ENCODE data around the gene SV2B. TPM values are rescaled to one million over a fixed set of nuclear protein-coding genes. Genes with fewer than 3 reads are reported as not detected.

SV2B gene
- polyA plus RNA-seq, 1 donor (not counting 4 experiments of a cell fraction or from before 2014, with no cell fraction given): 0.04 TPM

GRCh38 chr15:91122296-91122695 is 22.2 kb downstream of the SV2B start:
- Histone ChIP-seq H3K36me3 (ENCODE audit: control insufficient read depth in 2 of 2, extremely low read depth in 1 of 2, insufficient read depth in 2 of 2, low read length in 2 of 2) (no peaks in the 10 kb centered on the region), H3K9ac (ENCODE audit: control insufficient read depth, extremely low read depth, insufficient read depth, low read length) (no peak overlapping the region), H3K27me3 (ENCODE audit: control insufficient read depth, extremely low read depth, insufficient read depth, low read length) (no peaks in the 10 kb centered on the region), H3K79me2 (ENCODE audit: control insufficient read depth, insufficient read depth, low read length) (no peaks in the 10 kb centered on the region), H3K4me1 (ENCODE audit: control insufficient read depth, extremely low read depth, insufficient read depth, low read length) (no peaks in the 10 kb centered on the region), H3K9me1 (ENCODE audit: control insufficient read depth, extremely low read depth, insufficient read depth, low read length) (no peaks in the 10 kb centered on the region), H3K27ac (ENCODE audit: control insufficient read depth, insufficient read depth, low read length) (no peak overlapping the region), H4K20me1 (ENCODE audit: control insufficient read depth, extremely low read depth, insufficient read depth, low read length) (no peaks in the 10 kb centered on the region), H3K4me3 (ENCODE audit: control insufficient read depth in 2 of 3, extremely low read depth in 1 of 3, insufficient read depth in 2 of 3, low read depth in 1 of 3, low read length in 3 of 3) (no peak overlapping the region), H2AFZ (ENCODE audit: control insufficient read depth, low read length) (no peak overlapping the region), H3K4me2 (ENCODE audit: control insufficient read depth, extremely low read depth, insufficient read depth, low read depth, low read length) (no peak overlapping the region), H3K9me3 (ENCODE audit: control insufficient read depth, low read depth, low read length) (no peaks in the 10 kb centered on the region)
- dilution Hi-C loops (cut with MboI; ENCODE audit: extremely low pct_ligation_motif_present, low sequenced_read_pairs): no loop called here
- no peak for FAIRE-seq
- TF ChIP-seq EZH2 (IDR thresholded peaks at IDR 0.05; ENCODE audit: low read length) (no peak), CTCF (optimal IDR thresholded peaks at IDR 0.05 in 1 of 3, IDR thresholded peaks at IDR 0.05 in 1 of 3, conservative IDR thresholded peaks at IDR 0.05 in 1 of 3; ENCODE audit: extremely low read depth in 1 of 3, insufficient read depth in 2 of 3, low read length in 3 of 3) (no peak)
- no peak for DNase-seq (ENCODE audit: low read depth, low spot score)

GRCh38 chr15:91124132-91124531 is 24.1 kb downstream of the SV2B start:
- Histone ChIP-seq H3K27me3 (ENCODE audit: control insufficient read depth, extremely low read depth, insufficient read depth, low read length) (no peaks in the 10 kb centered on the region), H3K27ac (ENCODE audit: control insufficient read depth, insufficient read depth, low read length) (no peak overlapping the region), H4K20me1 (ENCODE audit: control insufficient read depth, extremely low read depth, insufficient read depth, low read length) (no peaks in the 10 kb centered on the region), H2AFZ (ENCODE audit: control insufficient read depth, low read length) (no peak overlapping the region), H3K9ac (ENCODE audit: control insufficient read depth, extremely low read depth, insufficient read depth, low read length) (no peak overlapping the region), H3K9me3 (ENCODE audit: control insufficient read depth, low read depth, low read length) (no peaks in the 10 kb centered on the region), H3K9me1 (ENCODE audit: control insufficient read depth, extremely low read depth, insufficient read depth, low read length) (no peaks in the 10 kb centered on the region), H3K4me1 (ENCODE audit: control insufficient read depth, extremely low read depth, insufficient read depth, low read length) (no peaks in the 10 kb centered on the region), H3K4me2 (ENCODE audit: control insufficient read depth, extremely low read depth, insufficient read depth, low read depth, low read length) (no peak overlapping the region), H3K79me2 (ENCODE audit: control insufficient read depth, insufficient read depth, low read length) (no peaks in the 10 kb centered on the region), H3K4me3 (ENCODE audit: control insufficient read depth in 2 of 3, extremely low read depth in 1 of 3, insufficient read depth in 2 of 3, low read depth in 1 of 3, low read length in 3 of 3) (no peak overlapping the region), H3K36me3 (ENCODE audit: control insufficient read depth in 2 of 2, extremely low read depth in 1 of 2, insufficient read depth in 2 of 2, low read length in 2 of 2) (no peaks in the 10 kb centered on the region)
- TF ChIP-seq CTCF (optimal IDR thresholded peaks at IDR 0.05 in 1 of 3, IDR thresholded peaks at IDR 0.05 in 1 of 3, conservative IDR thresholded peaks at IDR 0.05 in 1 of 3; ENCODE audit: extremely low read depth in 1 of 3, insufficient read depth in 2 of 3, low read length in 3 of 3) (no peak), EZH2 (IDR thresholded peaks at IDR 0.05; ENCODE audit: low read length) (no peak)
- FAIRE-seq: no peak
- dilution Hi-C loops (cut with MboI; ENCODE audit: extremely low pct_ligation_motif_present, low sequenced_read_pairs): no loop called here
- DNase-seq (ENCODE audit: low read depth, low spot score): no peak
